GM12878 (cell line): ENCODE data around the gene ARSJ. TPM values are rescaled to one million over a fixed set of nuclear protein-coding genes. Genes with fewer than 3 reads are reported as not detected.

ENCODE experiments used
- ATAC-seq: fragments of 200-7000 bp; cut with Tn5 transposase; 3 replicates; pipeline ENCODE4 v1.9.1; 2020; ENCODE audit warnings: mild to moderate bottlenecking, moderate library complexity
- BruUV-seq: library from RNA; stranded (reverse); fragments of 400-500 nt; replicated peaks from 2 replicates; lab custom pipeline; 2021; lab: Mats Ljungman, UMichigan
- CTCF ChIA-PET: fragments of 300-600 bp; sonication (Branson Sonifier 250); formaldehyde crosslinking; extraction: SDS; loops from one replicate; lab custom pipeline; 2021; ENCODE audit warnings: inconsistent platforms; lab: Yijun Ruan, JAX
- POLR2A ChIA-PET: fragments of 350-600 bp; formaldehyde crosslinking; extraction: SDS; loops from one replicate; lab custom pipeline; 2021; ENCODE audit warnings: inconsistent platforms; lab: Charles Lee
- RAD21 ChIA-PET: fragments of 300-600 bp; sonication (Branson Sonifier 250); formaldehyde crosslinking; loops from one replicate; lab custom pipeline; 2023; ENCODE audit warnings: antibody characterized with exemption; ENCODE audit not compliant: unreplicated experiment; lab: Charles Lee
- SMC1A ChIA-PET: fragments of 300-600 bp; sonication (Branson Sonifier 250); formaldehyde crosslinking; loops from one replicate; lab custom pipeline; 2023; ENCODE audit not compliant: unreplicated experiment, uncharacterized antibody; lab: Charles Lee
- DNase-seq: peaks from one replicate; pipeline ENCODE4 v3.0.0-alpha.2; 2011; ENCODE audit warnings: low read depth, low spot score
- FAIRE-seq: peaks from 3 replicates; lab custom pipeline; 2011; peaks lifted over from hg19 to GRCh38; lab: Jason Lieb, UNC
- H2AFZ ChIP-seq: 2 replicates; pipeline ENCODE4 v1.6.0; 2011; ENCODE audit warnings: low read depth, low read length, control low read depth; ENCODE audit not compliant: control insufficient read depth
- H3K27ac ChIP-seq: 2 replicates; pipeline ENCODE4 v1.5.1; 2011; ENCODE audit warnings: control low read depth; ENCODE audit not compliant: control insufficient read depth, insufficient read depth
- H3K27me3 ChIP-seq, 2 experiments: replicated peaks in 1 of 2; 2 replicates each; pipeline versions ENCODE4 v1.6.0 to v1.6.1; 2011; ENCODE audit warnings: low read length in 1 of 2; ENCODE audit not compliant: control insufficient read depth in 2 of 2, insufficient read depth in 2 of 2
- H3K36me3 ChIP-seq, 2 experiments: 2 replicates each; pipeline ENCODE4 v1.5.1; 2011; ENCODE audit warnings: low read length in 1 of 2; ENCODE audit not compliant: control insufficient read depth in 2 of 2, insufficient read depth in 2 of 2
- H3K4me1 ChIP-seq: 2 replicates; pipeline ENCODE4 v1.6.1; 2011; ENCODE audit warnings: mild to moderate bottlenecking, low read length, moderate library complexity, mixed read lengths; ENCODE audit not compliant: control insufficient read depth, insufficient read depth
- H3K4me2 ChIP-seq: 2 replicates; pipeline ENCODE4 v1.6.0; 2011; ENCODE audit warnings: control low read depth; ENCODE audit not compliant: control insufficient read depth, insufficient read depth
- H3K4me3 ChIP-seq: fragments of 200-600 bp; sonication (generic); 2 replicates; pipeline ENCODE4 v1.5.1; 2016
- H3K79me2 ChIP-seq: 2 replicates; pipeline ENCODE4 v1.6.0; 2011; ENCODE audit warnings: low read length; ENCODE audit not compliant: control insufficient read depth, insufficient read depth
- H3K9ac ChIP-seq: 2 replicates; pipeline ENCODE4 v1.8.0; 2011; ENCODE audit warnings: low read length, control low read depth, mixed read lengths; ENCODE audit not compliant: control insufficient read depth, insufficient read depth
- H3K9me3 ChIP-seq: replicated peaks from 3 replicates; pipeline ENCODE4 v1.5.1; 2011; ENCODE audit warnings: mild to moderate bottlenecking, low read length; ENCODE audit not compliant: control insufficient read depth, insufficient read depth
- H4K20me1 ChIP-seq: 2 replicates; pipeline ENCODE4 v1.6.0; 2011; ENCODE audit not compliant: control insufficient read depth, insufficient read depth
- ASH2L ChIP-seq: fragments of 300-600, 200-600 bp; sonication (generic); IDR thresholded peaks from 2 replicates; pipeline ENCODE4 v1.6.1; 2017; ENCODE audit warnings: low read depth, mild to moderate bottlenecking, borderline replicate concordance
- CUX1 ChIP-seq: IDR thresholded peaks from 2 replicates; pipeline ENCODE4 v1.6.1; 2012; ENCODE audit warnings: improper control_type of control experiment, low read depth, low read length; ENCODE audit not compliant: insufficient replicate concordance
- JUND ChIP-seq: IDR thresholded peaks from 2 replicates; pipeline ENCODE4 v1.6.1; 2012; ENCODE audit warnings: low read depth, mild to moderate bottlenecking, low read length, improper control_type of control experiment, moderate library complexity
- PAX5 ChIP-seq: IDR thresholded peaks from 2 replicates; pipeline ENCODE4 v1.6.1; 2011; ENCODE audit warnings: low read depth, low read length, borderline replicate concordance
- PKNOX1 ChIP-seq: fragments of 450-650 bp; IDR thresholded peaks from 2 replicates; pipeline ENCODE4 v1.6.1; 2016; ENCODE audit warnings: mild to moderate bottlenecking
- POLR2AphosphoS2 ChIP-seq: IDR thresholded peaks from 2 replicates; pipeline ENCODE4 v1.6.1; 2011; ENCODE audit warnings: low read depth, mild to moderate bottlenecking, low read length, improper control_type of control experiment, moderate library complexity
- SMC3 ChIP-seq: IDR thresholded peaks from 2 replicates; pipeline ENCODE4 v1.6.1; 2011; ENCODE audit warnings: low read length, improper control_type of control experiment, borderline replicate concordance
- USF1 ChIP-seq: IDR thresholded peaks from 2 replicates; pipeline ENCODE4 v1.6.1; 2011; ENCODE audit warnings: borderline replicate concordance, low read depth, mild to moderate bottlenecking, moderate library complexity, mixed read lengths, low read length; ENCODE audit not compliant: insufficient read depth; ENCODE audit errors: extremely low read length
- ZBTB33 ChIP-seq: fragments of 450-650 bp; IDR thresholded peaks from 2 replicates; pipeline ENCODE4 v1.6.1; 2017; ENCODE audit warnings: mild to moderate bottlenecking
- ZZZ3 ChIP-seq: IDR thresholded peaks from 2 replicates; pipeline ENCODE4 v1.6.1; 2011; ENCODE audit warnings: low read depth; ENCODE audit not compliant: control insufficient read depth, insufficient read length
- WGBS: methylation state at CpG from one replicate; pipeline ENCODE4 v1.1.6; 2016; ENCODE audit warnings: low lambda C conversion rate; ENCODE audit not compliant: insufficient replicate concordance, insufficient coverage; ENCODE audit errors: missing lambda C conversion rate; 5-methylcytosine and 5-hydroxymethylcytosine counted together
- in situ Hi-C: fragments of 300-500 bp; cut with MboI; formaldehyde crosslinking; loops from 9 replicates; pipeline ENCODE4 v1.14.3; 2018; ENCODE audit warnings: mixed read lengths
- intact Hi-C: fragments of 100-400 bp; cut with micrococcal nuclease; formaldehyde crosslinking; loops from one replicate; pipeline ENCODE4 v1.14.2; 2022; ENCODE audit not compliant: unreplicated experiment
- polyA plus RNA-seq, 11 experiments: library from polyadenylated mRNA; depleted of rRNA in 4 of 11; unstranded in 6 of 11; stranded (reverse) in 5 of 11; fragments of >200 nt; fragmentation: Nextera tagmentation in 4 of 11; fragmentation: Illumina TruSeq in 1 of 11; extraction: Ambion mirVana in 4 of 11; extraction: Trizol in 1 of 11; gene quantifications; 1 replicate in 1 of 11; 2 replicates in 10 of 11; pipeline versions ENCODE4 v1.2.1 to v1.2.3, GENCODE V29; 2011 to 2016; ENCODE audit warnings: inconsistent platforms in 2 of 11, missing spikeins in 2 of 11, low read depth in 1 of 11
- total RNA-seq, 4 experiments: library from RNA; depleted of rRNA in 3 of 4; stranded (reverse); fragments of >200 nt in 3 of 4; fragmentation: Illumina TruSeq in 1 of 4; extraction: Trizol in 1 of 4; gene quantifications; 2 replicates each; pipeline versions ENCODE4 v1.2.1 to v1.2.3, GENCODE V29; 2013 to 2021

The ARSJ gene
- total and polyA plus RNA-seq, 10 of the 15 experiments (the other 5 are each of a cell fraction or from before 2014, with no cell fraction given), result under 0.01 to 0.19 (median 0.04) TPM; not detected in 5

- Histone ChIP-seq H3K9ac (no peak overlapping the region), H3K79me2 (no peaks in the 10 kb centered on the region), H3K4me1 (no peaks in the 10 kb centered on the region), H2AFZ (no peak overlapping the region), H4K20me1 (no peaks in the 10 kb centered on the region), H3K27ac (no peak overlapping the region), H3K4me3 (no peak overlapping the region), H3K27me3 (no peaks in the 10 kb centered on the region), H3K4me2 (no peak overlapping the region), H3K36me3 (no peaks in the 10 kb centered on the region), H3K9me3 (no peaks in the 10 kb centered on the region)
- ATAC-seq (no peak), DNase-seq (no peak), FAIRE-seq (no peak)
- BruUV-seq, result no TSS peak
- CTCF ChIA-PET, result interaction anchor here (1.0 to 2.3 kb wide), 3 partner anchors 11 to 163 kb away, joined by 3 to 6 read pairs (median 3); no protein-coding TSS in a partner anchor
- RAD21 ChIA-PET, result interaction anchor here (1.5 kb wide), 1 partner anchor 126 kb away, joined by 4 read pairs; no protein-coding TSS in a partner anchor
- WGBS, result 21% methylated on average over 1 of the region's 1 CpG
- SMC1A ChIA-PET, result interaction anchor here (0.6 to 1.8 kb wide), 5 partner anchors 7 to 126 kb away, joined by 3 to 7 read pairs (median 5); no protein-coding TSS in a partner anchor
- POLR2A ChIA-PET, result no interaction called here
- intact Hi-C loops (no loop called here), in situ Hi-C loops (no loop called here)
- TF ChIP-seq SMC3 (no peak), USF1 (no peak), ASH2L (no peak), JUND (no peak), PAX5 (no peak), ZZZ3 (no peak), POLR2AphosphoS2 (no peak), ZBTB33 (no peak), CUX1 (no peak), PKNOX1 (no peak)
Measured at GRCh38 chr4:113945906-113946305, 33.5 kb downstream of the ARSJ start.
